ENCODE data around the gene SH2D7. TPM values are rescaled to one million over a fixed set of nuclear protein-coding genes. Genes with fewer than 3 reads are reported as not detected.

Gene SH2D7
- total RNA-seq, 1 experiment from 2014 or later, result not detected

DNA sequence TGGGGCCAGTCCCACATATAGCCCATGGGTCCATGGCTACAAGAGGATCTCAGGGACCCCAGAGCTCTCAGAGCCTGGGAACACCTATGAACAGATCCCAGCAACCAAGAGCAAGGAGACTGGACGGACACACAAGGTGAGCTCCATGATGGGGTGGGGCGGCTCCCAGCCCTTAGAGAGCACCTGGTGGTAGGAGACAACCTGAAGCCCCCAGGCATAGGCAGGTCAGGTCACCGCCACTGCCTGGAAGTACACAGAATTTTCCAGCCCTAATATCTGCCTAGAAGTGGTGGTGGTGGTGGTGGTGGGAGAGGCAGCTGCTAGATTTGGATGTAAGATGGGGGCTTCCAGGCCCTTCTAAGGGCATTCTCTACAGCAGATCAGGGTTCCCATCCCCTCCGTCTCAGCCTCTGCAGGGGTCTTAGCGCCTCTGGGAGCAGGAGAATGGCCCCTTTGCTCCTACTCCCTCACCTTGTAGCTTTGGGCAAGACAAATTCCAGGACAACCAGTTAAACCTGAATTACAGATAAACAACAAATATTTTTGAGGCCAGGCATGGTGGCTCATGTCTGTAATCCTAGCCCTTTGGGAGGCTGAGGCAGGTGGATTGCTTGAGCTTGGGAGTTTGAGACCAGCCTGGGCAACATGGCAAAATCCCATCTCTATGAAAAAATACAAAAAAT, 9.2 kb downstream of the SH2D7 start:
- Mint-ChIP-seq H3K4me1 (ENCODE audit: insufficient read depth, unreplicated experiment) (no peaks in the 10 kb centered on the region), H3K27me3 (ENCODE audit: insufficient read depth, unreplicated experiment) (no peaks in the 10 kb centered on the region), H3K36me3 (ENCODE audit: insufficient read depth, unreplicated experiment) (no peaks in the 10 kb centered on the region), H3K4me3 (ENCODE audit: unreplicated experiment) (no peak overlapping the region), H3K27ac (ENCODE audit: low read depth, unreplicated experiment) (no peak overlapping the region), H3K9me3 (ENCODE audit: unreplicated experiment) (no peaks in the 10 kb centered on the region)
- no TSS peak for BruUV-seq (replicated peaks)
- no peak for DNase-seq (ENCODE audit: unreplicated experiment)
- TF ChIP-seq, protein P1, sequence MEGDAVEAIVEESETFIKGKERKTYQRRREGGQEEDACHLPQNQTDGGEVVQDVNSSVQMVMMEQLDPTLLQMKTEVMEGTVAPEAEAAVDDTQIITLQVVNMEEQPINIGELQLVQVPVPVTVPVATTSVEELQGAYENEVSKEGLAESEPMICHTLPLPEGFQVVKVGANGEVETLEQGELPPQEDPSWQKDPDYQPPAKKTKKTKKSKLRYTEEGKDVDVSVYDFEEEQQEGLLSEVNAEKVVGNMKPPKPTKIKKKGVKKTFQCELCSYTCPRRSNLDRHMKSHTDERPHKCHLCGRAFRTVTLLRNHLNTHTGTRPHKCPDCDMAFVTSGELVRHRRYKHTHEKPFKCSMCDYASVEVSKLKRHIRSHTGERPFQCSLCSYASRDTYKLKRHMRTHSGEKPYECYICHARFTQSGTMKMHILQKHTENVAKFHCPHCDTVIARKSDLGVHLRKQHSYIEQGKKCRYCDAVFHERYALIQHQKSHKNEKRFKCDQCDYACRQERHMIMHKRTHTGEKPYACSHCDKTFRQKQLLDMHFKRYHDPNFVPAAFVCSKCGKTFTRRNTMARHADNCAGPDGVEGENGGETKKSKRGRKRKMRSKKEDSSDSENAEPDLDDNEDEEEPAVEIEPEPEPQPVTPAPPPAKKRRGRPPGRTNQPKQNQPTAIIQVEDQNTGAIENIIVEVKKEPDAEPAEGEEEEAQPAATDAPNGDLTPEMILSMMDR (IDR thresholded peaks at IDR 0.05; ENCODE audit: unreplicated experiment), result no peak
- CTCF ChIA-PET, result interaction anchor here (0.7 to 2.5 kb wide), 6 partner anchors 9 to 467 kb away, joined by 3 to 20 read pairs (median 4); no protein-coding TSS in a partner anchor
- intact Hi-C loops (cut with micrococcal nuclease), result no loop called here
- POLR2A ChIA-PET, result interaction anchor here (1.1 kb wide), 1 partner anchor 19 kb away, joined by 3 read pairs; no protein-coding TSS in a partner anchor

DNA sequence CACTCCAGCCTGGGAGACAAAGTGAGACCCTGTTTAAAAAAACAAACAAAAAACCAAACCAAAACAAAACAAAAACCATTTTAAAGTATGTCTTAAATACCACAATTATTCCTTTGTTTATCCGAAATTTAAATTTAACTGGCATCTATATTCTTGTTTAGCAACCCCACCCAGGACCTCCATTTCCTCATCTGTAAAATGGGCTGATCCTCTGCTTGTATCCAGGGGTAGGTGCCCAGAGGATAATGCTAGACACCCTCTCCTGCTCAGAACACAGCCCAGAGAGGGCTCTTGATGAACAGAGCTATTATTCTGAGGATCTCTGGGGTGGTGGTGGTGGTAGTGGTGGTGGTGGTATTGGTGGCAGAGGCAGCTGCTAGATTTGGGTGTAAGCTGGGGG, 9.8 kb downstream of the SH2D7 start:
- no peak for DNase-seq (ENCODE audit: unreplicated experiment)
- POLR2A ChIA-PET, result interaction anchor here (1.1 kb wide), 1 partner anchor 20 kb away, joined by 3 read pairs; no protein-coding TSS in a partner anchor
- Mint-ChIP-seq H3K27me3 (ENCODE audit: insufficient read depth, unreplicated experiment) (no peaks in the 10 kb centered on the region), H3K4me1 (ENCODE audit: insufficient read depth, unreplicated experiment) (no peaks in the 10 kb centered on the region), H3K36me3 (ENCODE audit: insufficient read depth, unreplicated experiment) (no peaks in the 10 kb centered on the region), H3K27ac (ENCODE audit: low read depth, unreplicated experiment) (no peak overlapping the region), H3K4me3 (ENCODE audit: unreplicated experiment) (no peak overlapping the region), H3K9me3 (ENCODE audit: unreplicated experiment) (no peaks in the 10 kb centered on the region)
- CTCF ChIA-PET, result interaction anchor here (0.7 to 2.5 kb wide), 6 partner anchors 8 to 466 kb away, joined by 3 to 20 read pairs (median 4); no protein-coding TSS in a partner anchor
- BruUV-seq (replicated peaks), result no TSS peak
- intact Hi-C loops (cut with micrococcal nuclease), result no loop called here
- TF ChIP-seq, protein P1 (IDR thresholded peaks at IDR 0.05; ENCODE audit: unreplicated experiment), result no peak

DNA sequence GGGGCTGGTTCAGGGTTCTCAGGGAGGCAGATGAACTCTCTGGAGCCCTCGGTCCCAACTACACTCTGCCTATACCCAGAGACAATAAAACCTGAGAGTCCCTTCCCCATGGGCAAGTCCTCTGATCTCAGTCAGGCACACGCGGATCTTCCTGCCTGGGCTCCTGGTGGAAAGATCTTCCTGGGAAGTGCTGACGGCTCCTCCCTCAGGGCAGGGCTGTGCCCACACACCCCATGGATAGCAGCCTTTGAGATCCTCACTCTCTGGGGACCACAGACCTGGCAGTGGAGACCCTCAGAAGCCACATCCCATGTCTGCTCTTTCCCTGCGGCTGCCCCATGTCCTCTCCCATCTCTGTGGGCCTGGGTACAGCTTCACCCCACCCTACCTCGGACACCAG, 10.4 kb downstream of the SH2D7 start:
- BruUV-seq (replicated peaks), result no TSS peak
- no peak overlapping the region for H3K27ac Mint-ChIP-seq (ENCODE audit: low read depth, unreplicated experiment)
- ChIA-PET CTCF (interaction anchor here (0.7 to 2.5 kb wide), 3 partner anchors 135 to 179 kb away, joined by 3 to 20 read pairs (median 3); no protein-coding TSS in a partner anchor), POLR2A (no interaction called here)
- H3K4me3 Mint-ChIP-seq (ENCODE audit: unreplicated experiment), result no peak overlapping the region
- no peaks in the 10 kb centered on the region for H3K36me3 Mint-ChIP-seq (ENCODE audit: insufficient read depth, unreplicated experiment)
- no peaks in the 10 kb centered on the region for H3K9me3 Mint-ChIP-seq (ENCODE audit: unreplicated experiment)
- no peaks in the 10 kb centered on the region for H3K4me1 Mint-ChIP-seq (ENCODE audit: insufficient read depth, unreplicated experiment)
- DNase-seq (ENCODE audit: unreplicated experiment), result no peak
- no peaks in the 10 kb centered on the region for H3K27me3 Mint-ChIP-seq (ENCODE audit: insufficient read depth, unreplicated experiment)
- TF ChIP-seq, protein P1 (IDR thresholded peaks at IDR 0.05; ENCODE audit: unreplicated experiment), result no peak
- intact Hi-C loops (cut with micrococcal nuclease), result no loop called here

DNA sequence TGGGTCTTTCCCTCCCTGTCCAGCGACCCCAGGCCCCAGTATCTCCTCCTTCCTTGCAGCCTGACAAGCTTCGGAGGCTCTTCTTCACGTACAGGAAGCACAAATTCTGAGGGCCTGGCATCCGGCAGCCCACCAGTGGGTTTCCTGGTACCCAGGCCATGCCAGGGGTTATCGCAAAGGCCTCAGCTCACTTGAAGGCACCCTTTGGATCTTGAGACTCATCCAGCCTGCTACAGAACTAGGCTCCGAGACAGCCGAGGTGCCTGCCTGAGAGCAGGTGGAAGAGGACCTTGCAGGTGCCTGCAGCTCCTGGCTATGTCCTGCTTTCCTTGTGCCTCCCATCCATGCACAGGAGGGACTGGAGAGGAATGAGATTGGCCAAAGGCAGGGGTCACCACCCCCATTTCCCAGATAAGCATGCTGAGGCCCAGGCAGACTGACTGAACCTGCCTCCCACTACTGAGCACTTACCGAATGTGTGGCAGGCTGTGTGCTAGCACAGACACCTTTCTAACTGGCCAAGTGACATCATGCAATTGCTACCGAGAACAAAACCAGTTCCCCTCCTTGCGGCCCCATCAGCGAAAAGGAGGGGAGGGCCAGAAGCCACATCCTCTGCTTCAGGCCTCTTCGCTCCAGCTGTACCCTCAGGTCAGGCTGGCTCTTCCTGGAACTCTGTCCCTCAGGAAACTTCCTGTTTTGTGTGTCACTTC, 11.2 kb downstream of the SH2D7 start:
- Mint-ChIP-seq H3K4me3 (ENCODE audit: unreplicated experiment) (no peak overlapping the region), H3K27ac (ENCODE audit: low read depth, unreplicated experiment) (no peak overlapping the region), H3K9me3 (ENCODE audit: unreplicated experiment) (no peaks in the 10 kb centered on the region), H3K4me1 (ENCODE audit: insufficient read depth, unreplicated experiment) (no peaks in the 10 kb centered on the region), H3K36me3 (ENCODE audit: insufficient read depth, unreplicated experiment) (no peaks in the 10 kb centered on the region), H3K27me3 (ENCODE audit: insufficient read depth, unreplicated experiment) (no peaks in the 10 kb centered on the region)
- CTCF ChIA-PET, result interaction anchor here (0.7 to 12.7 kb wide), 5 partner anchors 137 to 179 kb away, joined by 3 to 289 read pairs (median 3); no protein-coding TSS in a partner anchor
- intact Hi-C loops (cut with micrococcal nuclease), result no loop called here
- no TSS peak for BruUV-seq (replicated peaks)
- TF ChIP-seq, protein P1 (IDR thresholded peaks at IDR 0.05; ENCODE audit: unreplicated experiment), result no peak
- POLR2A ChIA-PET, result no interaction called here
- no peak for DNase-seq (ENCODE audit: unreplicated experiment)

Measured in MCF 10A (cell line).